Tibial nerve (tissue), 4 donors: ENCODE results near the gene NALCN. TPM values are rescaled to one million over a fixed set of nuclear protein-coding genes. Genes with fewer than 3 reads are reported as not detected.

Source experiments
- DNase-seq, 2 donors: peaks; one replicate each; pipeline ENCODE4 v3.0.0-alpha.2; 2019; ENCODE audit warnings: low spot score in 2 of 2
- H3K27ac ChIP-seq, 4 donors: fragments of 200-600 bp; sonication (generic) in 3 of 4; one replicate each; pipeline ENCODE4 v1.5.1; 2017 to 2019; ENCODE audit warnings: mild to moderate bottlenecking in 1 of 4
- H3K27me3 ChIP-seq, 2 donors: fragments of 200-600 bp; sonication (generic) in 1 of 2; one replicate each; pipeline versions ENCODE4 v1.5.1 to v1.6.0; 2017 to 2019
- H3K36me3 ChIP-seq, 3 donors: fragments of 200-600 bp; sonication (generic); one replicate each; pipeline ENCODE4 v1.5.1; 2018 to 2019
- H3K4me1 ChIP-seq, 4 donors: fragments of 200-600 bp; sonication (generic) in 3 of 4; one replicate each; pipeline ENCODE4 v1.5.1; 2017 to 2019
- H3K4me3 ChIP-seq, 4 donors: fragments of 200-600 bp; sonication (generic) in 3 of 4; one replicate each; pipeline ENCODE4 v1.5.1; 2017 to 2019; ENCODE audit warnings: mild to moderate bottlenecking in 1 of 4, moderate library complexity in 1 of 4
- H3K9me3 ChIP-seq, 4 donors: fragments of 200-600 bp; sonication (generic) in 3 of 4; one replicate each; pipeline ENCODE4 v1.5.1; 2017 to 2019
- CTCF ChIP-seq, 5 experiments: fragments of 200-600 bp in 3 of 5; fragments of 450-650 bp in 2 of 5; sonication (generic) in 3 of 5; IDR thresholded peaks; one replicate each; pipeline ENCODE4 v1.5.1; 2016 to 2019; ENCODE audit warnings: antibody characterized with exemption in 5 of 5, mild to moderate bottlenecking in 3 of 5, moderate library complexity in 2 of 5
- EP300 ChIP-seq, 2 donors: sonication (generic); formaldehyde crosslinking; IDR thresholded peaks; one replicate each; pipeline ENCODE4 v1.6.1; 2017; ENCODE audit warnings: antibody characterized with exemption in 2 of 2, mild to moderate bottlenecking in 1 of 2
- POLR2A ChIP-seq, 2 donors: fragments of 450-650 bp; IDR thresholded peaks; one replicate each; pipeline ENCODE4 v1.6.1; 2017; ENCODE audit warnings: antibody characterized with exemption in 2 of 2, mild to moderate bottlenecking in 2 of 2, moderate library complexity in 2 of 2
- WGBS, 2 donors: methylation state at CpG; one replicate each; pipeline ENCODE4 v1.1.5; 2018; 5-methylcytosine and 5-hydroxymethylcytosine counted together
- total RNA-seq, 4 donors: library from RNA; depleted of rRNA; stranded (reverse); fragments of >200 nt; gene quantifications; one replicate each; pipeline ENCODE4 v1.1.0, GENCODE V29; 2016

NALCN gene
- total RNA-seq, 4 donors from 2014 or later: 6.0 to 11.8 (median 8.7) TPM

- TF ChIP-seq POLR2A (IDR thresholded peaks at IDR 0.05): no peak
- no peak for TF ChIP-seq EP300 (IDR thresholded peaks at IDR 0.05)
- no peak for TF ChIP-seq CTCF (IDR thresholded peaks at IDR 0.05)
- 80 to 84% methylated on average over 4 of the region's 4 CpGs for WGBS, 2 donors
- no peak for DNase-seq
- H3K4me1 ChIP-seq: no peaks in the 10 kb centered on the region
- no peak overlapping the region for H3K27ac ChIP-seq
- H3K4me3 ChIP-seq: no peak overlapping the region
- H3K27me3 ChIP-seq: no peaks in the 10 kb centered on the region
- H3K36me3 ChIP-seq: no peaks in the 10 kb centered on the region
- no peaks in the 10 kb centered on the region for H3K9me3 ChIP-seq
These were observed 70.1 kb downstream of the NALCN start for GRCh38 chr13:101346161-101346560.

GRCh38 chr13:101343128-101343787, 73.0 kb downstream of the NALCN start:
- H3K9me3 ChIP-seq: no peaks in the 10 kb centered on the region
- H3K27me3 ChIP-seq: no peaks in the 10 kb centered on the region
- no peaks in the 10 kb centered on the region for H3K36me3 ChIP-seq
- no peaks in the 10 kb centered on the region for H3K4me1 ChIP-seq
- no peak overlapping the region for H3K27ac ChIP-seq
- no peak for DNase-seq
- H3K4me3 ChIP-seq: no peak overlapping the region
- WGBS, 2 donors: 41 to 49% methylated on average over 5 of the region's 5 CpGs
- no peak for TF ChIP-seq POLR2A (IDR thresholded peaks at IDR 0.05)
- no peak for TF ChIP-seq EP300 (IDR thresholded peaks at IDR 0.05)
- TF ChIP-seq CTCF (IDR thresholded peaks at IDR 0.05): no peak

GRCh38 chr13:101341464-101341863, 74.8 kb downstream of the NALCN start:
- Histone ChIP-seq H3K4me1 (no peaks in the 10 kb centered on the region), H3K27ac (no peak overlapping the region), H3K36me3 (no peaks in the 10 kb centered on the region), H3K9me3 (no peaks in the 10 kb centered on the region), H3K27me3 (no peaks in the 10 kb centered on the region), H3K4me3 (no peak overlapping the region)
- DNase-seq: no peak
- 88 to 91% methylated on average over 1 of the region's 1 CpG for WGBS, 2 donors
- no peak for TF ChIP-seq POLR2A (IDR thresholded peaks at IDR 0.05)
- TF ChIP-seq EP300 (IDR thresholded peaks at IDR 0.05): no peak
- no peak for TF ChIP-seq CTCF (IDR thresholded peaks at IDR 0.05)

GRCh38 chr13:101339202-101339601, 77.1 kb downstream of the NALCN start:
- no peaks in the 10 kb centered on the region for H3K4me1 ChIP-seq
- no peak for TF ChIP-seq CTCF (IDR thresholded peaks at IDR 0.05)
- no peak for TF ChIP-seq EP300 (IDR thresholded peaks at IDR 0.05)
- TF ChIP-seq POLR2A (IDR thresholded peaks at IDR 0.05): no peak
- no peak for DNase-seq
- H3K27me3 ChIP-seq: no peaks in the 10 kb centered on the region
- H3K27ac ChIP-seq: no peak overlapping the region
- H3K9me3 ChIP-seq: no peaks in the 10 kb centered on the region
- H3K4me3 ChIP-seq: no peak overlapping the region
- H3K36me3 ChIP-seq: no peaks in the 10 kb centered on the region
- 74 to 84% methylated on average over 5 of the region's 5 CpGs for WGBS, 2 donors

GRCh38 chr13:101332583-101332982, 83.7 kb downstream of the NALCN start:
- peaks cover 0 to 6% (median 0%) of the 10 kb centered on the region in 3 donors for H3K36me3 ChIP-seq
- no peaks in the 10 kb centered on the region for H3K27me3 ChIP-seq
- WGBS, 2 donors: 82 to 83% methylated on average over 5 of the region's 5 CpGs
- H3K9me3 ChIP-seq: no peaks in the 10 kb centered on the region
- H3K4me3 ChIP-seq: no peak overlapping the region
- no peak for DNase-seq
- no peaks in the 10 kb centered on the region for H3K4me1 ChIP-seq
- no peak for TF ChIP-seq CTCF (IDR thresholded peaks at IDR 0.05)
- TF ChIP-seq EP300 (IDR thresholded peaks at IDR 0.05): no peak
- no peak for TF ChIP-seq POLR2A (IDR thresholded peaks at IDR 0.05)
- H3K27ac ChIP-seq: no peak overlapping the region
